Mesenchymal stem cell (in vitro differentiated cells and primary cell): Measurements from ENCODE around the gene MEGF11.

Source experiments
- DNase-seq: peaks from one replicate; pipeline ENCODE4 v3.0.0-alpha.2; 2013
- H2AFZ ChIP-seq: one replicate; pipeline ENCODE4 v1.6.1; 2013; ENCODE audit warnings: low read depth, mild to moderate bottlenecking, control low read depth, inconsistent platforms, low read length, moderate library complexity
- H2AK5ac ChIP-seq: 2 replicates; pipeline ENCODE4 v1.6.1; 2013; ENCODE audit warnings: low read length, moderate library complexity, mild to moderate bottlenecking, inconsistent platforms; ENCODE audit not compliant: severe bottlenecking
- H2BK120ac ChIP-seq: one replicate; pipeline ENCODE4 v1.6.1; 2013; ENCODE audit warnings: low read depth, mild to moderate bottlenecking, inconsistent platforms, low read length, moderate library complexity
- H2BK12ac ChIP-seq, 2 experiments: one replicate each; pipeline ENCODE4 v1.6.1; 2013; ENCODE audit warnings: inconsistent platforms in 2 of 2, low read length in 2 of 2, mild to moderate bottlenecking in 2 of 2, moderate library complexity in 2 of 2, control low read depth in 1 of 2
- H2BK15ac ChIP-seq: one replicate; pipeline ENCODE4 v1.6.1; 2013; ENCODE audit warnings: mild to moderate bottlenecking, low read depth, inconsistent platforms; ENCODE audit not compliant: poor library complexity, severe bottlenecking
- H2BK5ac ChIP-seq: 2 replicates; pipeline ENCODE4 v1.6.1; 2013; ENCODE audit warnings: low read depth, mild to moderate bottlenecking, low read length, control low read depth, inconsistent platforms; ENCODE audit not compliant: poor library complexity, severe bottlenecking
- H3K14ac ChIP-seq, 2 experiments: one replicate each; pipeline ENCODE4 v1.6.1; 2013; ENCODE audit warnings: inconsistent platforms in 2 of 2, low read length in 2 of 2, control low read depth in 1 of 2, mild to moderate bottlenecking in 1 of 2, moderate library complexity in 1 of 2
- H3K18ac ChIP-seq, 2 experiments: one replicate each; pipeline ENCODE4 v1.6.1; 2013; ENCODE audit warnings: inconsistent platforms in 2 of 2, low read length in 2 of 2, control low read depth in 1 of 2, low read depth in 1 of 2, mild to moderate bottlenecking in 1 of 2
- H3K23ac ChIP-seq, 2 experiments: one replicate each; pipeline ENCODE4 v1.6.1; 2013; ENCODE audit warnings: inconsistent platforms in 2 of 2, low read length in 2 of 2, mild to moderate bottlenecking in 2 of 2, moderate library complexity in 2 of 2, control low read depth in 1 of 2
- H3K27ac ChIP-seq: 2 replicates; pipeline ENCODE4 v1.5.1; 2013; ENCODE audit warnings: mild to moderate bottlenecking, moderate library complexity, low read length, control low read depth, inconsistent platforms; ENCODE audit not compliant: poor library complexity, severe bottlenecking
- H3K27me3 ChIP-seq, 2 experiments: 2 replicates each; pipeline versions ENCODE4 v1.6.1 to v1.7.0; 2013; ENCODE audit warnings: low read length in 2 of 2, mild to moderate bottlenecking in 2 of 2, moderate library complexity in 2 of 2, control low read depth in 1 of 2, inconsistent platforms in 1 of 2; ENCODE audit not compliant: control insufficient read depth in 1 of 2, insufficient read depth in 1 of 2
- H3K36me3 ChIP-seq, 2 experiments: 2 replicates each; pipeline versions ENCODE4 v1.6.1 to v1.7.0; 2013; ENCODE audit warnings: low read length in 2 of 2, control low read depth in 1 of 2, inconsistent platforms in 1 of 2, low read depth in 1 of 2, mild to moderate bottlenecking in 1 of 2; ENCODE audit not compliant: insufficient read depth in 2 of 2, control insufficient read depth in 1 of 2
- H3K4ac ChIP-seq, 2 experiments: one replicate each; pipeline ENCODE4 v1.6.1; 2013; ENCODE audit warnings: inconsistent platforms in 2 of 2, low read length in 2 of 2, mild to moderate bottlenecking in 2 of 2, moderate library complexity in 2 of 2, control low read depth in 1 of 2, low read depth in 1 of 2
- H3K4me1 ChIP-seq: 2 replicates; pipeline ENCODE4 v1.6.1; 2013; ENCODE audit warnings: low read depth, low read length, control low read depth; ENCODE audit not compliant: control insufficient read depth, insufficient read depth
- H3K4me2 ChIP-seq: 2 replicates; pipeline ENCODE4 v1.6.1; 2013; ENCODE audit warnings: low read length, mild to moderate bottlenecking, inconsistent platforms; ENCODE audit not compliant: poor library complexity, severe bottlenecking
- H3K4me3 ChIP-seq, 2 experiments: 2 replicates each; pipeline versions ENCODE4 v1.5.1 to v1.7.0; 2013; ENCODE audit warnings: low read length in 2 of 2, mild to moderate bottlenecking in 2 of 2, control low read depth in 1 of 2, low read depth in 1 of 2; ENCODE audit not compliant: insufficient read depth in 1 of 2
- H3K79me1 ChIP-seq: replicated peaks from 2 replicates; pipeline ENCODE4 v1.6.1; 2013; ENCODE audit warnings: mild to moderate bottlenecking, control low read depth, low read length, inconsistent platforms; ENCODE audit not compliant: poor library complexity, severe bottlenecking
- H3K9ac ChIP-seq: 2 replicates; pipeline ENCODE4 v1.7.0; 2013; ENCODE audit warnings: mild to moderate bottlenecking, low read length, moderate library complexity
- H3K9me3 ChIP-seq: 2 replicates; pipeline ENCODE4 v1.7.0; 2013; ENCODE audit warnings: mild to moderate bottlenecking, low read length; ENCODE audit not compliant: control insufficient read depth
- H4K8ac ChIP-seq: one replicate; pipeline ENCODE4 v1.6.1; 2013; ENCODE audit warnings: inconsistent platforms, mild to moderate bottlenecking, low read length, moderate library complexity
- H4K91ac ChIP-seq: one replicate; pipeline ENCODE4 v1.6.1; 2013; ENCODE audit warnings: mild to moderate bottlenecking, low read length, inconsistent platforms
- WGBS: methylation state at CpG from one replicate; pipeline ENCODE4 v1.1.7; 2013; ENCODE audit warnings: mixed read lengths; 5-methylcytosine and 5-hydroxymethylcytosine counted together

The MEGF11 gene

GRCh38 chr15:65929573-65929972 is 324.0 kb downstream of the MEGF11 start:
- H3K9ac ChIP-seq = no peak overlapping the region
- no peaks in the 10 kb centered on the region for H3K9me3 ChIP-seq
- H3K4me3 ChIP-seq = no peak overlapping the region
- no peak overlapping the region for H2BK5ac ChIP-seq
- WGBS = 92% methylated on average over 7 of the region's 7 CpGs
- no peak overlapping the region for H2BK15ac ChIP-seq
- H3K14ac ChIP-seq = peak overlapping the region in 1 of 2 experiments; percentile 84
- H3K18ac ChIP-seq = no peak overlapping the region
- no peak overlapping the region for H2AK5ac ChIP-seq
- no peak overlapping the region for H4K91ac ChIP-seq
- no peaks in the 10 kb centered on the region for H3K4me1 ChIP-seq
- no peak overlapping the region for H2BK12ac ChIP-seq
- peaks cover 4 to 16% of the 10 kb centered on the region in 2 experiments for H3K27me3 ChIP-seq
- no peak overlapping the region for H3K23ac ChIP-seq
- H3K79me1 ChIP-seq = no peaks in the 10 kb centered on the region
- H3K36me3 ChIP-seq = no peaks in the 10 kb centered on the region
- H2BK120ac ChIP-seq = no peak overlapping the region
- no peak overlapping the region for H3K4ac ChIP-seq
- H3K27ac ChIP-seq = no peak overlapping the region
- DNase-seq = no peak
- H2AFZ ChIP-seq = no peak overlapping the region
- no peak overlapping the region for H4K8ac ChIP-seq
- no peak overlapping the region for H3K4me2 ChIP-seq

GRCh38 chr15:65927545-65927944 is 326.0 kb downstream of the MEGF11 start:
- Histone ChIP-seq H3K14ac (no peak overlapping the region), H3K4ac (no peak overlapping the region), H3K79me1 (no peaks in the 10 kb centered on the region), H2BK120ac (no peak overlapping the region), H3K27ac (no peak overlapping the region), H2BK15ac (no peak overlapping the region), H2AK5ac (no peak overlapping the region), H3K9me3 (no peaks in the 10 kb centered on the region), H3K27me3 (peaks cover 3 to 5% of the 10 kb centered on the region in 2 experiments), H3K18ac (no peak overlapping the region), H3K4me2 (no peak overlapping the region), H3K23ac (no peak overlapping the region), H3K36me3 (no peaks in the 10 kb centered on the region), H4K91ac (no peak overlapping the region), H2BK5ac (no peak overlapping the region), H4K8ac (no peak overlapping the region), H2BK12ac (no peak overlapping the region), H3K4me1 (no peaks in the 10 kb centered on the region), H3K9ac (no peak overlapping the region), H2AFZ (no peak overlapping the region), H3K4me3 (no peak overlapping the region)
- WGBS = 83% methylated on average over 2 of the region's 2 CpGs
- no peak for DNase-seq

- no peak overlapping the region for H4K8ac ChIP-seq
- DNase-seq = no peak
- H3K4me3 ChIP-seq = no peak overlapping the region
- H2BK15ac ChIP-seq = no peak overlapping the region
- H3K9me3 ChIP-seq = no peaks in the 10 kb centered on the region
- no peak overlapping the region for H3K4ac ChIP-seq
- no peaks in the 10 kb centered on the region for H3K4me1 ChIP-seq
- H3K27me3 ChIP-seq = peaks cover 0 to 7% of the 10 kb centered on the region in 2 experiments
- H3K9ac ChIP-seq = no peak overlapping the region
- H4K91ac ChIP-seq = no peak overlapping the region
- H2BK120ac ChIP-seq = no peak overlapping the region
- no peak overlapping the region for H3K4me2 ChIP-seq
- H3K23ac ChIP-seq = no peak overlapping the region
- no peak overlapping the region for H2BK12ac ChIP-seq
- H3K79me1 ChIP-seq = no peaks in the 10 kb centered on the region
- H2AK5ac ChIP-seq = no peak overlapping the region
- no peak overlapping the region for H3K14ac ChIP-seq
- no peak overlapping the region for H3K18ac ChIP-seq
- no peak overlapping the region for H2AFZ ChIP-seq
- H2BK5ac ChIP-seq = no peak overlapping the region
- WGBS = 100% methylated on average over 1 of the region's 1 CpG
- no peak overlapping the region for H3K27ac ChIP-seq
- H3K36me3 ChIP-seq = peaks cover 0 to 4% of the 10 kb centered on the region in 2 experiments
Measured at GRCh38 chr15:65926899-65927298, 326.7 kb downstream of the MEGF11 start.

GRCh38 chr15:65926459-65926858 is 327.1 kb downstream of the MEGF11 start:
- H3K23ac ChIP-seq = no peak overlapping the region
- H3K4me1 ChIP-seq = no peaks in the 10 kb centered on the region
- H2AFZ ChIP-seq = no peak overlapping the region
- H3K27me3 ChIP-seq = peaks cover 0 to 4% of the 10 kb centered on the region in 2 experiments
- no peak overlapping the region for H3K4me3 ChIP-seq
- no peak overlapping the region for H2BK5ac ChIP-seq
- no peak overlapping the region for H3K27ac ChIP-seq
- no peak overlapping the region for H2AK5ac ChIP-seq
- H3K14ac ChIP-seq = no peak overlapping the region
- H3K18ac ChIP-seq = no peak overlapping the region
- H2BK12ac ChIP-seq = no peak overlapping the region
- no peak for DNase-seq
- no peak overlapping the region for H3K9ac ChIP-seq
- no peak overlapping the region for H4K91ac ChIP-seq
- H3K9me3 ChIP-seq = no peaks in the 10 kb centered on the region
- H3K36me3 ChIP-seq = peaks cover 0 to 4% of the 10 kb centered on the region in 2 experiments
- H2BK120ac ChIP-seq = no peak overlapping the region
- no peaks in the 10 kb centered on the region for H3K79me1 ChIP-seq
- H4K8ac ChIP-seq = no peak overlapping the region
- 100% methylated on average over 1 of the region's 1 CpG for WGBS
- no peak overlapping the region for H2BK15ac ChIP-seq
- H3K4me2 ChIP-seq = no peak overlapping the region
- H3K4ac ChIP-seq = no peak overlapping the region
